Natural killer cell (primary cell): ENCODE data around the gene RARRES1. TPM values are rescaled to one million over a fixed set of nuclear protein-coding genes. Genes with fewer than 3 reads are reported as not detected.

Experiments used
- ATAC-seq, 3 donors: fragments of 150-1000 bp in 2 of 3; fragments of 200-7000 bp in 1 of 3; cut with Tn5 transposase; 1 replicate in 1 of 3; 2 replicates in 2 of 3; pipeline ENCODE4 v1.10.0; 2021; ENCODE audit warnings: mild to moderate bottlenecking in 2 of 3, moderate library complexity in 2 of 3
- DNase-seq, 2 donors: peaks; one replicate each; pipeline versions ENCODE4 v3.0.0 to v3.0.0-alpha.2; 2013 to 2021; ENCODE audit warnings: mixed read lengths in 1 of 2
- H3K27ac ChIP-seq: one replicate; pipeline ENCODE4 v1.5.1; 2013; ENCODE audit warnings: mild to moderate bottlenecking, low read length
- H3K27me3 ChIP-seq: one replicate; pipeline ENCODE4 v1.6.1; 2013; ENCODE audit warnings: low read length; ENCODE audit not compliant: control insufficient read depth, insufficient read depth
- H3K36me3 ChIP-seq: one replicate; pipeline ENCODE4 v1.6.1; 2013; ENCODE audit warnings: low read length; ENCODE audit not compliant: control insufficient read depth, insufficient read depth
- H3K4me1 ChIP-seq: one replicate; pipeline ENCODE4 v1.6.1; 2013; ENCODE audit warnings: low read length; ENCODE audit not compliant: control insufficient read depth, insufficient read depth
- H3K4me3 ChIP-seq: one replicate; pipeline ENCODE4 v1.5.1; 2013; ENCODE audit warnings: low read length
- H3K9me3 ChIP-seq: one replicate; pipeline ENCODE4 v1.6.1; 2013; ENCODE audit warnings: low read length; ENCODE audit not compliant: control insufficient read depth, insufficient read depth
- H3K27ac Mint-ChIP-seq, 2 donors: one replicate each; pipeline ENCODE4 v1.8.0; 2022; ENCODE audit warnings: mild to moderate bottlenecking in 2 of 2, mixed read lengths in 2 of 2, moderate library complexity in 1 of 2
- H3K27me3 Mint-ChIP-seq, 2 donors: one replicate each; pipeline ENCODE4 v1.8.0; 2022; ENCODE audit warnings: low read depth in 2 of 2, mixed read lengths in 2 of 2
- H3K36me3 Mint-ChIP-seq: one replicate; pipeline ENCODE4 v1.8.0; 2022; ENCODE audit warnings: mixed read lengths
- H3K4me1 Mint-ChIP-seq, 2 donors: one replicate each; pipeline ENCODE4 v1.8.0; 2022; ENCODE audit warnings: mixed read lengths in 2 of 2
- H3K4me3 Mint-ChIP-seq: one replicate; pipeline ENCODE4 v1.8.0; 2022; ENCODE audit warnings: mild to moderate bottlenecking, moderate library complexity, mixed read lengths
- H3K9me3 Mint-ChIP-seq, 2 donors: one replicate each; pipeline ENCODE4 v1.8.0; 2022; ENCODE audit warnings: mixed read lengths in 2 of 2
- WGBS: methylation state at CpG from one replicate; pipeline ENCODE4 v1.1.7; 2013; ENCODE audit warnings: missing lambda C conversion rate; ENCODE audit not compliant: insufficient coverage; 5-methylcytosine and 5-hydroxymethylcytosine counted together
- intact Hi-C: fragments of 100-400 bp; cut with micrococcal nuclease; formaldehyde crosslinking; loops from one replicate; pipeline ENCODE4 v1.14.2; 2022
- total RNA-seq, 4 donors: library from RNA; stranded (reverse); fragments of 120-200 nt in 1 of 4; gene quantifications; one replicate each; pipeline versions ENCODE4 v1.2.3 to v1.2.4, GENCODE V29; 2013 to 2022
- TF ChIP-seq, protein P1 (sequence below): fragments of 200-600 bp; IDR thresholded peaks from one replicate; pipeline ENCODE4 v1.8.0; 2022; ENCODE audit warnings: antibody characterized with exemption

RARRES1 gene
- not detected for total RNA-seq
- total RNA-seq (2013): 0.09 TPM

DNA sequence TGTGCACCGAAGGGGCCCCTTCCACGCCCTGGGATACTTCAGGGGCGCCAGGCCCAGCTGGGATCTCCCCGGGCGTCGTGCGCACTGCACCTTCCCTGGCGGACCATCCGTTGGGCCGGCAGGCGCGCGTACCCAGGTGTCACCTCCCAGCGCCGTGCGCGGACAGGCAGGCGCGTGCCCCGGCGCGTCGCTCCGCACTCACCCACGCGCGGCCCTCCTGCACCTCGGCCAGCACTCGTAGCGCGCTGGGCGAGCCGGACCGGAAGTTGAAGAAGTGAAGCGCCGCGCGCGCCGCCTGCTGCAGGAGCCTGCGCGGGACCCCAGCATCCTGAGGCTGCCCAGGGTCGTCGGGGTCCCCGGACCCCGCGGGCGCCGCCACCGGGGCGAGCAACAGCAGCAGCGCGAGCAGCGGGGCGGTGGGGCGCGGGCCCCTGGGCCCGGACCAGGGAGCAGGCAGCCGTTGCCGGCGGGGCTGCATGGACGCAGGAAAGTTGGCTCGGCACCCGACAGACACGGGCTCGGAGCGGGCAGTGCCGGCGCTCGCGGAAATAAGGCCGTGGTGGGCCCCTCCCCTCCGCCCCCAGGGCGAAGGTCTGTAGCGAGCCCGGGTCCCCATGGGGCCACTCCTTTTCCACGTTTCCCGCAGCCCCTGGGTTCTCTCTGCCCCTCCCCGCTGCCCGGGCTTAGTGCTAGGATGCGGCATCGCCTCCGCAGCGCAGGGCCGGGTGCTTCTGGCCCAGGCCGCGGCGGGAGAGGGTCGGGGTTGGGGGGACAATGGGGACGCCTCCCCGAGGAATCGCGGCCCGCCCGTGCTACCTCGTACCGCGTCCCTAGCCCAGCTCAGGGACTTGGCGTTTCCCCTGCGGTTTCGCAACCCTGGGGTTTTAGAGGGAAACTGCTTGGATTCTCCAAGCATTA, at the start of gene RARRES1:
Gene RARRES1 (minus strand): TSS at position 520 of the 918 bp plus-strand sequence. CDS start 42 bp downstream, at position 478.
- H3K27ac Mint-ChIP-seq: no peak within 1 kb of the TSS
- DNase-seq: peak; percentile 21 to 48
- H3K36me3 ChIP-seq: no peaks in the 10 kb centered on the region
- TF ChIP-seq, protein P1, sequence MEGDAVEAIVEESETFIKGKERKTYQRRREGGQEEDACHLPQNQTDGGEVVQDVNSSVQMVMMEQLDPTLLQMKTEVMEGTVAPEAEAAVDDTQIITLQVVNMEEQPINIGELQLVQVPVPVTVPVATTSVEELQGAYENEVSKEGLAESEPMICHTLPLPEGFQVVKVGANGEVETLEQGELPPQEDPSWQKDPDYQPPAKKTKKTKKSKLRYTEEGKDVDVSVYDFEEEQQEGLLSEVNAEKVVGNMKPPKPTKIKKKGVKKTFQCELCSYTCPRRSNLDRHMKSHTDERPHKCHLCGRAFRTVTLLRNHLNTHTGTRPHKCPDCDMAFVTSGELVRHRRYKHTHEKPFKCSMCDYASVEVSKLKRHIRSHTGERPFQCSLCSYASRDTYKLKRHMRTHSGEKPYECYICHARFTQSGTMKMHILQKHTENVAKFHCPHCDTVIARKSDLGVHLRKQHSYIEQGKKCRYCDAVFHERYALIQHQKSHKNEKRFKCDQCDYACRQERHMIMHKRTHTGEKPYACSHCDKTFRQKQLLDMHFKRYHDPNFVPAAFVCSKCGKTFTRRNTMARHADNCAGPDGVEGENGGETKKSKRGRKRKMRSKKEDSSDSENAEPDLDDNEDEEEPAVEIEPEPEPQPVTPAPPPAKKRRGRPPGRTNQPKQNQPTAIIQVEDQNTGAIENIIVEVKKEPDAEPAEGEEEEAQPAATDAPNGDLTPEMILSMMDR: no peak
- no peaks in the 10 kb centered on the region for H3K27me3 Mint-ChIP-seq
- peaks cover 16 to 17% of the 10 kb centered on the region in 2 donors for H3K4me1 Mint-ChIP-seq
- H3K27me3 ChIP-seq: no peaks in the 10 kb centered on the region
- no peaks in the 10 kb centered on the region for H3K9me3 Mint-ChIP-seq
- H3K4me3 ChIP-seq: peak within 1 kb of the TSS; percentile 24
- intact Hi-C loops: no loop called here
- 6% methylated on average over 101 of the region's 101 CpGs for WGBS
- peaks cover 13% of the 10 kb centered on the region for H3K4me1 ChIP-seq
- H3K9me3 ChIP-seq: peaks cover 3% of the 10 kb centered on the region
- H3K36me3 Mint-ChIP-seq: no peaks in the 10 kb centered on the region
- H3K27ac ChIP-seq: no peak within 1 kb of the TSS
- H3K4me3 Mint-ChIP-seq: peak within 1 kb of the TSS; percentile 80
- peak; percentile 71 to 80 (median 76) for ATAC-seq

- no peak overlapping the region for H3K27ac Mint-ChIP-seq
- H3K4me1 Mint-ChIP-seq: no peaks in the 10 kb centered on the region
- Histone ChIP-seq H3K36me3 (no peaks in the 10 kb centered on the region), H3K27me3 (no peaks in the 10 kb centered on the region), H3K4me1 (no peaks in the 10 kb centered on the region), H3K4me3 (no peak overlapping the region), H3K27ac (no peak overlapping the region), H3K9me3 (no peaks in the 10 kb centered on the region)
- DNase-seq: no peak
- WGBS: 85% methylated on average over 1 of the region's 1 CpG
- no peak for ATAC-seq
- TF ChIP-seq, protein P1: no peak
- no peaks in the 10 kb centered on the region for H3K9me3 Mint-ChIP-seq
- no peak overlapping the region for H3K4me3 Mint-ChIP-seq
- no peaks in the 10 kb centered on the region for H3K36me3 Mint-ChIP-seq
- no peaks in the 10 kb centered on the region for H3K27me3 Mint-ChIP-seq
- intact Hi-C loops: no loop called here
Observed at GRCh38 chr3:158781849-158782248, 49.6 kb upstream of the RARRES1 start.

GRCh38 chr3:158781191-158781590, 48.9 kb upstream of the RARRES1 start:
- 86% methylated on average over 2 of the region's 2 CpGs for WGBS
- Mint-ChIP-seq H3K36me3 (no peaks in the 10 kb centered on the region), H3K4me3 (no peak overlapping the region)

More at GRCh38 chr3:158781191-158781590, 48.9 kb upstream of the RARRES1 start:
- no peak overlapping the region for H3K27ac Mint-ChIP-seq
- intact Hi-C loops: no loop called here
- ATAC-seq: no peak
- Histone ChIP-seq H3K4me1 (no peaks in the 10 kb centered on the region), H3K9me3 (no peaks in the 10 kb centered on the region), H3K36me3 (no peaks in the 10 kb centered on the region), H3K4me3 (no peak overlapping the region), H3K27me3 (no peaks in the 10 kb centered on the region), H3K27ac (no peak overlapping the region)
- TF ChIP-seq, protein P1: no peak
- DNase-seq: no peak
- no peaks in the 10 kb centered on the region for H3K4me1 Mint-ChIP-seq
- H3K9me3 Mint-ChIP-seq: no peaks in the 10 kb centered on the region
- H3K27me3 Mint-ChIP-seq: no peaks in the 10 kb centered on the region
